Measurements from ENCODE around the gene SEC22C. TPM values are rescaled to one million over a fixed set of nuclear protein-coding genes. Genes with fewer than 3 reads are reported as not detected.
A peak's percentile ranks its signal among the peaks of the same experiment; 100 is the strongest.

SEC22C gene
- total and polyA plus RNA-seq, 2 of the 13 experiments (the other 11 are each of a cell fraction or from before 2014, with no cell fraction given) = 20.0 to 40.0 TPM

DNA sequence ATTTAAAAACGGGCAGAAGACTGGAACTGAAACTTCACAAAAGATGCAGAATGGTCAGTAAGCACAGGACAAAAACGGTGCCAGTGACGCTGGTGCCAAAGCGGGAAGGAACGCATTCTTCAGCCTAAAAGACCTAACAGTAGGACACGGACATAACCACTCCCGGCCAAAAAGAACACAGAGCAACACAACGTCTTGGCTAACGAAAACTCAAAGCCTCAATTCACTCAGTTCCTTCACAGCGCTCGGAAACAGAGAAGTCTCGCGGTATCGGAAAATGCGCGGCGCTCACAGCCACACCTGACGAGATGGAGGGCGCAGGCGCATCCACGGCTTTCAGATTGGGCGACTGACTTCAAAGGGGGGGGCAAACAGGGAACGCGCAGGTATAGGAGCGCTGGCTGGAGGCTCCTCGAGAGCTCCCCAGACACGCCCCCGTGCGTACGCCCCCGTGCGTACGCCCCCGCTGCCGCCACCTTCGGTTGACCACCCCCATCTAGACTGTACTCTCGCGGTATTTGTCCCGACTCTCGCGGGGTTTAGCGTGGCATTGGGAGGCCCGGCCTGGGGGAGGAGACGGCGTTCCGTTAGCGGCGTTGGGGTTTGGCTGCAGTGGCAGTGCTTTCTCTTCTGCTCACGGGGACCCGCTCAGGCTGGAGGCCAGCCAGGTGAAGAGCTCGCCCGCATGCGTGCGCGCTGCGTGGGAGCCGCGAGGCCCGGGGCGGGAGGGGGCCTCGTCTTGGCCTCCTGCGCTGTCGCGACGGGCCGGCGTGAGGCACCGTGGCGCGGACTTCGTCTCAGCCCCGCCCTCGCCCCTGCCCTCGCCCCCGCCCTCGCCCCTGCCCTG is 18.6 kb upstream of the SEC22C start, which contains the start of gene NKTR (continued):
- 0 out of 2 replicates have a peak, but pooled peaks have one; percentile 66 for TF ChIP-seq ZNF253 (CRISPR knock-in tag; IDR thresholded peaks at IDR 0.05; ENCODE audit: borderline replicate concordance)
- TF ChIP-seq ZNF431 (CRISPR knock-in tag; IDR thresholded peaks at IDR 0.05; ENCODE audit: borderline replicate concordance, low read depth) = peak; percentile 88; the same call in 1 of the 2 replicates
- TF ChIP-seq GATAD2A (CRISPR knock-in tag; IDR thresholded peaks at IDR 0.05) = peak; percentile 21; the same call in 1 of the 2 replicates
- TF ChIP-seq RBM22 (optimal IDR thresholded peaks at IDR 0.05; ENCODE audit: low read length) = no peak
- TF ChIP-seq, protein P1, sequence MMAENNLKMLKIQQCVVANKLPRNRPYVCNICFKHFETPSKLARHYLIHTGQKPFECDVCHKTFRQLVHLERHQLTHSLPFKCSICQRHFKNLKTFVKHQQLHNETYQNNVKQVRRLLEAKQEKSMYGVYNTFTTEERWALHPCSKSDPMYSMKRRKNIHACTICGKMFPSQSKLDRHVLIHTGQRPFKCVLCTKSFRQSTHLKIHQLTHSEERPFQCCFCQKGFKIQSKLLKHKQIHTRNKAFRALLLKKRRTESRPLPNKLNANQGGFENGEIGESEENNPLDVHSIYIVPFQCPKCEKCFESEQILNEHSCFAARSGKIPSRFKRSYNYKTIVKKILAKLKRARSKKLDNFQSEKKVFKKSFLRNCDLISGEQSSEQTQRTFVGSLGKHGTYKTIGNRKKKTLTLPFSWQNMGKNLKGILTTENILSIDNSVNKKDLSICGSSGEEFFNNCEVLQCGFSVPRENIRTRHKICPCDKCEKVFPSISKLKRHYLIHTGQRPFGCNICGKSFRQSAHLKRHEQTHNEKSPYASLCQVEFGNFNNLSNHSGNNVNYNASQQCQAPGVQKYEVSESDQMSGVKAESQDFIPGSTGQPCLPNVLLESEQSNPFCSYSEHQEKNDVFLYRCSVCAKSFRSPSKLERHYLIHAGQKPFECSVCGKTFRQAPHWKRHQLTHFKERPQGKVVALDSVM (CRISPR knock-in tag; IDR thresholded peaks at IDR 0.05) = no peak; the same call in none of the 2 replicates
- TF ChIP-seq RXRA (CRISPR knock-in tag; IDR thresholded peaks at IDR 0.05) = peak; percentile 61; the same call in 1 of the 2 replicates
- TF ChIP-seq ZBTB3 (CRISPR knock-in tag; IDR thresholded peaks at IDR 0.05; ENCODE audit: borderline replicate concordance, low read depth) = peak; percentile 71
- TF ChIP-seq SRF (IDR thresholded peaks at IDR 0.05; ENCODE audit: low read depth, low read length) = no peak
- TF ChIP-seq SRSF9 (IDR thresholded peaks at IDR 0.05; ENCODE audit: borderline replicate concordance, insufficient read depth, low read depth, low read length, poor library complexity, severe bottlenecking) = no peak
- peak; percentile 59; the same call in 1 of the 2 replicates for TF ChIP-seq TOE1 (CRISPR knock-in tag; IDR thresholded peaks at IDR 0.05)
- 0 out of 2 replicates have a peak, but pooled peaks have one; percentile 19 for TF ChIP-seq ZC3H13 (CRISPR knock-in tag; IDR thresholded peaks at IDR 0.05)
- TF ChIP-seq ZNF501 (CRISPR knock-in tag; IDR thresholded peaks at IDR 0.05) = 0 out of 2 replicates have a peak, but pooled peaks have one; percentile 36
- no peak for TF ChIP-seq ZNF567 (CRISPR knock-in tag; IDR thresholded peaks at IDR 0.05; ENCODE audit: borderline replicate concordance)
- TF ChIP-seq ZNF335 (CRISPR knock-in tag; IDR thresholded peaks at IDR 0.05) = no peak; the same call in 1 of the 2 replicates
- TF ChIP-seq, protein P2, sequence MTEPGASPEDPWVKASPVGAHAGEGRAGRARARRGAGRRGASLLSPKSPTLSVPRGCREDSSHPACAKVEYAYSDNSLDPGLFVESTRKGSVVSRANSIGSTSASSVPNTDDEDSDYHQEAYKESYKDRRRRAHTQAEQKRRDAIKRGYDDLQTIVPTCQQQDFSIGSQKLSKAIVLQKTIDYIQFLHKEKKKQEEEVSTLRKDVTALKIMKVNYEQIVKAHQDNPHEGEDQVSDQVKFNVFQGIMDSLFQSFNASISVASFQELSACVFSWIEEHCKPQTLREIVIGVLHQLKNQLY (CRISPR knock-in tag; IDR thresholded peaks at IDR 0.05) = peak; percentile 21; the same call in 1 of the 2 replicates
- TF ChIP-seq NFKBIZ (CRISPR knock-in tag; IDR thresholded peaks at IDR 0.05) = peak; percentile 16; the same call in 1 of the 2 replicates
- TF ChIP-seq, protein P3, sequence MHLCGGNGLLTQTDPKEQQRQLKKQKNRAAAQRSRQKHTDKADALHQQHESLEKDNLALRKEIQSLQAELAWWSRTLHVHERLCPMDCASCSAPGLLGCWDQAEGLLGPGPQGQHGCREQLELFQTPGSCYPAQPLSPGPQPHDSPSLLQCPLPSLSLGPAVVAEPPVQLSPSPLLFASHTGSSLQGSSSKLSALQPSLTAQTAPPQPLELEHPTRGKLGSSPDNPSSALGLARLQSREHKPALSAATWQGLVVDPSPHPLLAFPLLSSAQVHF (CRISPR knock-in tag; IDR thresholded peaks at IDR 0.05) = peak; percentile 7; the same call in 1 of the 2 replicates
- TF ChIP-seq ZNF660 (CRISPR knock-in tag; IDR thresholded peaks at IDR 0.05; ENCODE audit: borderline replicate concordance, low read depth) = no peak
- TF ChIP-seq POGZ (CRISPR knock-in tag; IDR thresholded peaks at IDR 0.05) = peak; percentile 93
- 0 out of 2 replicates have a peak, but pooled peaks have one; percentile 25 for TF ChIP-seq TCF7 (IDR thresholded peaks at IDR 0.05; ENCODE audit: low read depth)
- TF ChIP-seq, protein P4, sequence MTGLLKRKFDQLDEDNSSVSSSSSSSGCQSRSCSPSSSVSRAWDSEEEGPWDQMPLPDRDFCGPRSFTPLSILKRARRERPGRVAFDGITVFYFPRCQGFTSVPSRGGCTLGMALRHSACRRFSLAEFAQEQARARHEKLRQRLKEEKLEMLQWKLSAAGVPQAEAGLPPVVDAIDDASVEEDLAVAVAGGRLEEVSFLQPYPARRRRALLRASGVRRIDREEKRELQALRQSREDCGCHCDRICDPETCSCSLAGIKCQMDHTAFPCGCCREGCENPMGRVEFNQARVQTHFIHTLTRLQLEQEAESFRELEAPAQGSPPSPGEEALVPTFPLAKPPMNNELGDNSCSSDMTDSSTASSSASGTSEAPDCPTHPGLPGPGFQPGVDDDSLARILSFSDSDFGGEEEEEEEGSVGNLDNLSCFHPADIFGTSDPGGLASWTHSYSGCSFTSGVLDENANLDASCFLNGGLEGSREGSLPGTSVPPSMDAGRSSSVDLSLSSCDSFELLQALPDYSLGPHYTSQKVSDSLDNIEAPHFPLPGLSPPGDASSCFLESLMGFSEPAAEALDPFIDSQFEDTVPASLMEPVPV (CRISPR knock-in tag; IDR thresholded peaks at IDR 0.05) = peak; percentile 38
- TF ChIP-seq ZNF550 (CRISPR knock-in tag; IDR thresholded peaks at IDR 0.05; ENCODE audit: borderline replicate concordance) = no peak
- no peak for TF ChIP-seq FOXM1 (CRISPR knock-in tag; IDR thresholded peaks at IDR 0.05)
- no peak for TF ChIP-seq NFE2L1 (CRISPR knock-in tag; IDR thresholded peaks at IDR 0.05; ENCODE audit: borderline replicate concordance)

Data from HepG2 (cell line).